ENCODE measurements around the gene TESK2. TPM values are rescaled to one million over a fixed set of nuclear protein-coding genes. Genes with fewer than 3 reads are reported as not detected.

Gene TESK2
- total RNA-seq, 1 donor from 2014 or later: 1.9 TPM

- no peak overlapping the region for H3K27ac Mint-ChIP-seq (ENCODE audit: unreplicated experiment)
- DNase-seq (ENCODE audit: low read depth, low spot score): no peak
- TF ChIP-seq CTCF (conservative IDR thresholded peaks at IDR 0.05): no peak
- H3K27me3 Mint-ChIP-seq (ENCODE audit: low read depth): no peaks in the 10 kb centered on the region
- no peaks in the 10 kb centered on the region for H3K36me3 Mint-ChIP-seq (ENCODE audit: low read depth)
- no peaks in the 10 kb centered on the region for H3K9me3 Mint-ChIP-seq
- H3K4me3 Mint-ChIP-seq: no peak overlapping the region
- H3K4me1 Mint-ChIP-seq: peaks cover 3% of the 10 kb centered on the region
These were observed 80.0 kb downstream of the TESK2 start for GRCh38 chr1:45410850-45411509.

GRCh38 chr1:45409276-45409675, 81.7 kb downstream of the TESK2 start:
- no peak for TF ChIP-seq CTCF (conservative IDR thresholded peaks at IDR 0.05)
- H3K4me1 Mint-ChIP-seq: peaks cover 3% of the 10 kb centered on the region
- H3K9me3 Mint-ChIP-seq: no peaks in the 10 kb centered on the region

GRCh38 chr1:45407629-45408287, 83.2 kb downstream of the TESK2 start:
- no peak for DNase-seq (ENCODE audit: low read depth, low spot score)
- H3K27ac Mint-ChIP-seq (ENCODE audit: unreplicated experiment): no peak overlapping the region
- H3K27me3 Mint-ChIP-seq (ENCODE audit: low read depth): no peaks in the 10 kb centered on the region
- TF ChIP-seq CTCF (conservative IDR thresholded peaks at IDR 0.05): no peak
- H3K36me3 Mint-ChIP-seq (ENCODE audit: low read depth): no peaks in the 10 kb centered on the region
- H3K4me3 Mint-ChIP-seq: no peak overlapping the region
- no peaks in the 10 kb centered on the region for H3K4me1 Mint-ChIP-seq
- H3K9me3 Mint-ChIP-seq: no peaks in the 10 kb centered on the region

More at GRCh38 chr1:45409276-45409675, 81.7 kb downstream of the TESK2 start:
- no peak overlapping the region for H3K4me3 Mint-ChIP-seq
- DNase-seq (ENCODE audit: low read depth, low spot score): no peak
- no peak overlapping the region for H3K27ac Mint-ChIP-seq (ENCODE audit: unreplicated experiment)
- H3K27me3 Mint-ChIP-seq (ENCODE audit: low read depth): no peaks in the 10 kb centered on the region
- H3K36me3 Mint-ChIP-seq (ENCODE audit: low read depth): no peaks in the 10 kb centered on the region

- H3K36me3 Mint-ChIP-seq (ENCODE audit: low read depth): no peaks in the 10 kb centered on the region
- no peak overlapping the region for H3K4me3 Mint-ChIP-seq
- H3K9me3 Mint-ChIP-seq: no peaks in the 10 kb centered on the region
- DNase-seq (ENCODE audit: low read depth, low spot score): no peak
- no peaks in the 10 kb centered on the region for H3K27me3 Mint-ChIP-seq (ENCODE audit: low read depth)
- no peak for TF ChIP-seq CTCF (conservative IDR thresholded peaks at IDR 0.05)
- H3K4me1 Mint-ChIP-seq: no peaks in the 10 kb centered on the region
- no peak overlapping the region for H3K27ac Mint-ChIP-seq (ENCODE audit: unreplicated experiment)
These were observed 85.3 kb downstream of the TESK2 start for GRCh38 chr1:45405636-45406035.

GRCh38 chr1:45403718-45404117, 87.2 kb downstream of the TESK2 start:
- TF ChIP-seq CTCF (conservative IDR thresholded peaks at IDR 0.05): no peak
- no peaks in the 10 kb centered on the region for H3K4me1 Mint-ChIP-seq
- H3K4me3 Mint-ChIP-seq: no peak overlapping the region
- no peak overlapping the region for H3K27ac Mint-ChIP-seq (ENCODE audit: unreplicated experiment)
- DNase-seq (ENCODE audit: low read depth, low spot score): no peak
- H3K27me3 Mint-ChIP-seq (ENCODE audit: low read depth): no peaks in the 10 kb centered on the region
- no peaks in the 10 kb centered on the region for H3K9me3 Mint-ChIP-seq
- no peaks in the 10 kb centered on the region for H3K36me3 Mint-ChIP-seq (ENCODE audit: low read depth)
